H1 (cell line): ENCODE measurements around the gene HIPK2. TPM values are rescaled to one million over a fixed set of nuclear protein-coding genes. Genes with fewer than 3 reads are reported as not detected.
A peak's percentile ranks its signal among the peaks of the same experiment; 100 is the strongest.

ENCODE experiments used
- CTCF ChIA-PET: fragments of 300-600 bp; sonication (Branson Sonifier 250); formaldehyde crosslinking; loops from one replicate; lab custom pipeline; 2021; ENCODE audit not compliant: partially characterized antibody; lab: Charles Lee
- POLR2A ChIA-PET: fragments of 300-600 bp; sonication (Branson Sonifier 250); formaldehyde crosslinking; loops from one replicate; lab custom pipeline; 2021; ENCODE audit warnings: inconsistent platforms; ENCODE audit not compliant: partially characterized antibody; lab: Charles Lee
- DNase-seq, 2 experiments: peaks; one replicate each; pipeline versions ENCODE4 v3.0.0 to v3.0.0-alpha.2; 2010 to 2022; ENCODE audit warnings: low spot score in 2 of 2, low read depth in 1 of 2, mixed read lengths in 1 of 2
- FAIRE-seq: peaks from 2 replicates; lab custom pipeline; 2011; peaks lifted over from hg19 to GRCh38; lab: Jason Lieb, UNC
- H2AFZ ChIP-seq: 2 replicates; pipeline ENCODE4 v1.8.1; 2012; ENCODE audit warnings: low read length, inconsistent platforms
- H2AK5ac ChIP-seq: 2 replicates; pipeline ENCODE4 v1.6.1; 2013; ENCODE audit warnings: low read depth, low read length
- H2BK120ac ChIP-seq: replicated peaks from 2 replicates; pipeline ENCODE3; 2013; ENCODE audit warnings: low read depth, low read length, inconsistent platforms
- H2BK12ac ChIP-seq: 2 replicates; pipeline ENCODE4 v1.6.1; 2013; ENCODE audit warnings: low read depth, low read length
- H2BK15ac ChIP-seq: 2 replicates; pipeline ENCODE4 v1.6.1; 2013; ENCODE audit warnings: low read length
- H2BK20ac ChIP-seq: 2 replicates; pipeline ENCODE4 v1.6.1; 2013; ENCODE audit warnings: low read length
- H2BK5ac ChIP-seq: 2 replicates; pipeline ENCODE4 v1.6.1; 2013; ENCODE audit warnings: low read depth, low read length
- H3K14ac ChIP-seq: 2 replicates; pipeline ENCODE4 v1.6.1; 2013; ENCODE audit warnings: inconsistent platforms; ENCODE audit not compliant: insufficient read length
- H3K18ac ChIP-seq: 2 replicates; pipeline ENCODE4 v1.6.1; 2013; ENCODE audit warnings: low read length; ENCODE audit errors: extremely low read depth
- H3K23ac ChIP-seq: 2 replicates; pipeline ENCODE4 v1.6.1; 2013; ENCODE audit warnings: inconsistent platforms; ENCODE audit not compliant: insufficient read length
- H3K23me2 ChIP-seq: 2 replicates; pipeline ENCODE4 v1.6.1; 2013; ENCODE audit warnings: low read depth, low read length
- H3K27ac ChIP-seq: 2 replicates; pipeline ENCODE4 v1.6.1; 2011; ENCODE audit warnings: low read depth, low read length, inconsistent platforms
- H3K27me3 ChIP-seq, 4 experiments: replicated peaks in 1 of 4; 1 replicate in 1 of 4; 2 replicates in 3 of 4; pipeline versions ENCODE4 v1.6.1 to v1.8.1; 2011 to 2013; ENCODE audit warnings: low read length in 3 of 4, mild to moderate bottlenecking in 3 of 4, inconsistent platforms in 2 of 4, mixed read lengths in 2 of 4, moderate library complexity in 1 of 4; ENCODE audit not compliant: control insufficient read depth in 3 of 4, insufficient read depth in 3 of 4; ENCODE audit errors: extremely low read depth in 1 of 4
- H3K36me3 ChIP-seq, 4 experiments: 2 replicates each; pipeline versions ENCODE4 v1.6.1 to v1.8.1; 2011 to 2013; ENCODE audit warnings: mild to moderate bottlenecking in 4 of 4, low read length in 3 of 4, moderate library complexity in 2 of 4, control low read depth in 1 of 4, inconsistent platforms in 1 of 4; ENCODE audit not compliant: insufficient read depth in 4 of 4, control insufficient read depth in 2 of 4
- H3K4ac ChIP-seq: replicated peaks from 2 replicates; pipeline ENCODE3; 2013; ENCODE audit warnings: low read length, low read depth, mixed read lengths, inconsistent platforms; ENCODE audit not compliant: insufficient read length
- H3K4me1 ChIP-seq, 4 experiments: replicated peaks in 1 of 4; 1 replicate in 1 of 4; 2 replicates in 3 of 4; pipeline versions ENCODE4 v1.6.1 to v1.8.1; 2011 to 2013; ENCODE audit warnings: low read length in 3 of 4, inconsistent platforms in 2 of 4, mixed read lengths in 1 of 4; ENCODE audit not compliant: insufficient read depth in 4 of 4, control insufficient read depth in 3 of 4
- H3K4me2 ChIP-seq, 2 experiments: 2 replicates each; pipeline versions ENCODE4 v1.6.1 to v1.8.1; 2011 to 2013; ENCODE audit warnings: low read depth in 2 of 2, low read length in 2 of 2, control low read depth in 1 of 2, inconsistent platforms in 1 of 2, mild to moderate bottlenecking in 1 of 2; ENCODE audit not compliant: insufficient read depth in 1 of 2
- H3K4me3 ChIP-seq, 4 experiments: fragments of 200-600, 300-600 bp in 1 of 4; sonication (generic), shearing (Covaris generic), sonication (Bioruptor Twin) in 1 of 4; 2 replicates each; pipeline versions ENCODE4 v1.5.1 to v1.8.1; 2011 to 2016; ENCODE audit warnings: low read length in 4 of 4, low read depth in 3 of 4, control low read depth in 2 of 4, inconsistent platforms in 2 of 4, mild to moderate bottlenecking in 2 of 4, mixed read lengths in 1 of 4, moderate library complexity in 1 of 4; ENCODE audit not compliant: insufficient read depth in 2 of 4; ENCODE audit errors: extremely low read depth in 1 of 4
- H3K56ac ChIP-seq: replicated peaks from 2 replicates; pipeline ENCODE3; 2013; ENCODE audit warnings: low read depth, mild to moderate bottlenecking, mixed read lengths, low read length, inconsistent platforms; ENCODE audit not compliant: insufficient read length
- H3K79me1 ChIP-seq: 2 replicates; pipeline ENCODE4 v1.6.1; 2013; ENCODE audit warnings: low read depth, low read length, control low read depth
- H3K79me2 ChIP-seq, 2 experiments: 2 replicates each; pipeline versions ENCODE4 v1.6.1 to v1.8.1; 2012 to 2013; ENCODE audit warnings: low read length in 2 of 2, mild to moderate bottlenecking in 2 of 2, inconsistent platforms in 1 of 2; ENCODE audit not compliant: insufficient read depth in 2 of 2, control insufficient read depth in 1 of 2
- H3K9ac ChIP-seq, 4 experiments: replicated peaks in 1 of 4; 1 replicate in 1 of 4; 2 replicates in 3 of 4; pipeline versions ENCODE4 v1.6.1 to v1.8.1; 2011 to 2013; ENCODE audit warnings: low read depth in 3 of 4, low read length in 3 of 4, control low read depth in 2 of 4, mild to moderate bottlenecking in 2 of 4, moderate library complexity in 2 of 4, inconsistent platforms in 1 of 4; ENCODE audit errors: extremely low read depth in 1 of 4
- H3K9me3 ChIP-seq, 2 experiments: 2 replicates each; pipeline versions ENCODE4 v1.6.1 to v1.8.1; 2012 to 2013; ENCODE audit warnings: mild to moderate bottlenecking in 2 of 2, moderate library complexity in 2 of 2, control low read depth in 1 of 2, inconsistent platforms in 1 of 2, low read depth in 1 of 2, low read length in 1 of 2, mixed read lengths in 1 of 2; ENCODE audit not compliant: insufficient read depth in 2 of 2
- H4K20me1 ChIP-seq, 2 experiments: replicated peaks in 1 of 2; 2 replicates each; pipeline versions ENCODE3 to v1.8.1; 2011 to 2013; ENCODE audit warnings: inconsistent platforms in 2 of 2, low read length in 2 of 2, mild to moderate bottlenecking in 1 of 2; ENCODE audit not compliant: insufficient read depth in 2 of 2, control insufficient read depth in 1 of 2
- H4K5ac ChIP-seq: 2 replicates; pipeline ENCODE4 v1.6.1; 2013; ENCODE audit warnings: low read length, low read depth, mixed read lengths, inconsistent platforms; ENCODE audit not compliant: insufficient read length
- H4K8ac ChIP-seq: 2 replicates; pipeline ENCODE4 v1.8.0; 2013; ENCODE audit warnings: mild to moderate bottlenecking, moderate library complexity, low read length, inconsistent platforms; ENCODE audit not compliant: insufficient read depth; ENCODE audit errors: extremely low read depth
- H4K91ac ChIP-seq: replicated peaks from 2 replicates; pipeline ENCODE3; 2013; ENCODE audit warnings: low read length, mixed read lengths, inconsistent platforms; ENCODE audit not compliant: insufficient read length
- BACH1 ChIP-seq: IDR thresholded peaks from 2 replicates; pipeline ENCODE4 v1.6.1; 2012; ENCODE audit warnings: low read length, improper control_type of control experiment
- EZH2 ChIP-seq: fragments of 200-600 bp; sonication (generic); IDR thresholded peaks from 2 replicates; pipeline ENCODE4 v1.7.1; 2012; ENCODE audit warnings: low read depth, mild to moderate bottlenecking, moderate library complexity, low read length, inconsistent platforms; ENCODE audit not compliant: severe bottlenecking
- RBBP5 ChIP-seq: IDR thresholded peaks from 2 replicates; pipeline ENCODE4 v1.7.1; 2012; ENCODE audit warnings: low read depth, mild to moderate bottlenecking, inconsistent platforms, low read length, moderate library complexity, borderline replicate concordance
- SUZ12 ChIP-seq: fragments of 200-600 bp; sonication (generic); IDR thresholded peaks from 2 replicates; pipeline ENCODE4 v1.6.1; 2012; ENCODE audit warnings: mild to moderate bottlenecking, inconsistent platforms, low read length, moderate library complexity, mixed read lengths
- WGBS, 2 experiments: shearing (Covaris generic) in 1 of 2; methylation state at CpG; one replicate each; pipeline versions ENCODE4 v1.1.6 to v1.1.7; 2013 to 2015; ENCODE audit warnings: low lambda C conversion rate in 2 of 2, mixed read lengths in 2 of 2, inconsistent platforms in 1 of 2, low coverage in 1 of 2, missing lambda C conversion rate in 1 of 2; ENCODE audit not compliant: insufficient replicate concordance in 2 of 2, insufficient coverage in 1 of 2, insufficient read length in 1 of 2; ENCODE audit errors: extremely low coverage in 1 of 2, missing lambda C conversion rate in 1 of 2; 5-methylcytosine and 5-hydroxymethylcytosine counted together
- polyA plus RNA-seq, 7 experiments: library from polyadenylated mRNA; depleted of rRNA in 3 of 7; stranded (reverse) in 5 of 7; unstranded in 2 of 7; fragments of >200 nt in 5 of 7; fragments of 200-250 nt in 2 of 7; gene quantifications; 1 replicate in 5 of 7; 2 replicates in 1 of 7; 4 replicates in 1 of 7; pipeline versions ENCODE4 v1.2.1 to v1.2.3, GENCODE V29; 2011 to 2013; ENCODE audit warnings: missing spikeins in 2 of 7, mixed read lengths in 2 of 7
- total RNA-seq: library from RNA; stranded (reverse); fragmentation: NEBNext Ultra II Directional; extraction: Animal tissue kit (Norgen Biotek cat#: 25700); gene quantifications from 2 replicates; pipeline ENCODE4 v1.2.1, GENCODE V29; 2021

HIPK2 gene
- total and polyA plus RNA-seq, 2 of the 8 experiments (the other 6 are each of a cell fraction or from before 2014, with no cell fraction given) = 8.3 to 24.3 TPM

GRCh38 chr7:139523199-139523941 is 254.4 kb downstream of the HIPK2 start, which contains the start of gene CLEC2L:
Gene CLEC2L, plus strand, starts transcription at chr7:139523685. Its CDS starts 243 bp downstream, at chr7:139523928.
- Histone ChIP-seq H4K5ac (no peak within 1 kb of the TSS), H4K8ac (peak within 1 kb of the TSS; percentile 62; the same call in 1 of the 2 replicates), H3K4me2 (peak within 1 kb of the TSS; percentile 64 to 84), H2BK12ac (peak within 1 kb of the TSS; percentile 50; the same call in 1 of the 2 replicates), H2AK5ac (no peak within 1 kb of the TSS), H3K14ac (no peak within 1 kb of the TSS), H3K9ac (peak within 1 kb of the TSS in 1 of 4 experiments; percentile 44; a peak in 1 of 7 replicates), H2BK15ac (no peak within 1 kb of the TSS), H2BK120ac (no peak within 1 kb of the TSS), H3K23ac (no peak within 1 kb of the TSS), H3K23me2 (peaks cover 5% of the 10 kb centered on the region; the same call in 1 of the 2 replicates), H3K79me2 (no peaks in the 10 kb centered on the region), H4K91ac (peak within 1 kb of the TSS; percentile 74), H3K36me3 (no peaks in the 10 kb centered on the region), H2BK20ac (no peak within 1 kb of the TSS), H3K79me1 (no peaks in the 10 kb centered on the region), H3K27ac (no peak within 1 kb of the TSS), H3K18ac (no peak within 1 kb of the TSS; the same call in 1 of the 2 replicates), H3K4me3 (peak within 1 kb of the TSS; percentile 43 to 69 (median 49)), H3K4me1 (peaks cover 0 to 7% (median 0%) of the 10 kb centered on the region in 4 experiments; a peak in 2 of 7 replicates), H3K4ac (no peak within 1 kb of the TSS), H3K56ac (no peak within 1 kb of the TSS), H4K20me1 (peaks cover 0 to 2% of the 10 kb centered on the region in 2 experiments), H3K27me3 (peaks cover 20 to 47% (median 37%) of the 10 kb centered on the region in 4 experiments), H2AFZ (peak within 1 kb of the TSS; percentile 95), H2BK5ac (no peak within 1 kb of the TSS), H3K9me3 (peaks cover 0 to 4% of the 10 kb centered on the region in 2 experiments; a peak in 2 of 4 replicates)
- TF ChIP-seq EZH2 (peak; percentile 64), SUZ12 (peak; percentile 66; the same call in 1 of the 2 replicates), RBBP5 (0 out of 2 replicates have a peak, but pooled peaks have one; percentile 17), BACH1 (no peak)
- FAIRE-seq (no peak), DNase-seq (peak in 1 of 2 experiments; percentile 61)
- POLR2A ChIA-PET = interaction anchor here (0.8 to 1.7 kb wide), 3 partner anchors 15 to 18 kb away, joined by 3 to 5 read pairs (median 4); no protein-coding TSS in a partner anchor
- CTCF ChIA-PET = interaction anchor here (0.7 to 1.6 kb wide), 4 partner anchors 19 to 202 kb away, joined by 3 to 5 read pairs (median 3); no protein-coding TSS in a partner anchor
- WGBS, 2 experiments = 5% methylated on average over 27 of the region's 75 CpGs; no CpG with 5 or more reads in 1 of the 2 experiments
